Aorta (tissue), 5 donors: ENCODE measurements around the gene HCK. TPM values are rescaled to one million over a fixed set of nuclear protein-coding genes. Genes with fewer than 3 reads are reported as not detected.
A peak's percentile ranks its signal among the peaks of the same experiment; 100 is the strongest.

ENCODE experiments used
- ATAC-seq: fragments of 200-7000 bp; cut with Tn5 transposase; one replicate; pipeline ENCODE4 v1.9.1; 2022; ENCODE audit warnings: moderate library complexity; ENCODE audit not compliant: low FRiP score
- DNase-seq, 2 donors: peaks; one replicate each; pipeline ENCODE4 v3.0.0-alpha.2; 2020
- H3K27ac ChIP-seq, 2 donors: one replicate each; pipeline ENCODE4 v1.5.1; 2013; ENCODE audit warnings: low read length in 2 of 2, mild to moderate bottlenecking in 2 of 2, moderate library complexity in 2 of 2, control low read depth in 1 of 2, inconsistent platforms in 1 of 2, low read depth in 1 of 2
- H3K27me3 ChIP-seq, 2 donors: one replicate each; pipeline ENCODE4 v1.6.1; 2013; ENCODE audit warnings: control low read depth in 1 of 2, low read length in 1 of 2, mild to moderate bottlenecking in 1 of 2, moderate library complexity in 1 of 2; ENCODE audit not compliant: insufficient read depth in 2 of 2, control insufficient read depth in 1 of 2
- H3K36me3 ChIP-seq, 2 donors: one replicate each; pipeline ENCODE4 v1.6.1; 2013; ENCODE audit warnings: control low read depth in 1 of 2, low read length in 1 of 2, mild to moderate bottlenecking in 1 of 2; ENCODE audit not compliant: insufficient read depth in 2 of 2, control insufficient read depth in 1 of 2
- H3K4me1 ChIP-seq, 2 donors: one replicate each; pipeline ENCODE4 v1.6.1; 2013; ENCODE audit warnings: low read length in 2 of 2, control low read depth in 1 of 2, mild to moderate bottlenecking in 1 of 2, moderate library complexity in 1 of 2; ENCODE audit not compliant: insufficient read depth in 2 of 2, control insufficient read depth in 1 of 2
- H3K4me3 ChIP-seq, 2 donors: one replicate each; pipeline ENCODE4 v1.5.1; 2013; ENCODE audit warnings: low read length in 2 of 2, control low read depth in 1 of 2, mild to moderate bottlenecking in 1 of 2
- H3K9me3 ChIP-seq: one replicate; pipeline ENCODE4 v1.6.1; 2013; ENCODE audit warnings: mild to moderate bottlenecking, low read length; ENCODE audit not compliant: control insufficient read depth
- WGBS, 2 donors: extraction: QIAGEN DNeasy Blood & Tissue Kit; methylation state at CpG; one replicate each; pipeline ENCODE4 v1.1.7; 2013; 5-methylcytosine and 5-hydroxymethylcytosine counted together
- intact Hi-C, 2 donors: fragments of 100-400 bp; cut with DNase I; formaldehyde crosslinking; loops; one replicate each; pipeline versions ENCODE4 v1.14.2 to v1.15.0; 2022
- polyA plus RNA-seq, 2 donors: library from polyadenylated mRNA; stranded (reverse); fragments of 200-250 nt; gene quantifications; one replicate each; pipeline ENCODE4 v1.2.3, GENCODE V29; 2013
- total RNA-seq, 2 donors: library from RNA; stranded (reverse); fragmentation: NEBNext Ultra II Directional; extraction: Animal tissue kit (Norgen Biotek cat#: 25700); gene quantifications; one replicate each; pipeline ENCODE4 v1.2.1, GENCODE V29; 2021
- donor health status: healthy with polysubstance abuse.
- donor health status: Bipolar disorder and iron deficiency.
- donor health status: DM: no; HTN: no; CAD: no.
- donor health status: DM: no; HTN: no; CAD: no.
- donor health status: DM: yes; HTN: yes; CAD: no.

The HCK gene
- total and polyA plus RNA-seq, 4 donors: 4.0 to 28.6 (median 20.3) TPM

DNA sequence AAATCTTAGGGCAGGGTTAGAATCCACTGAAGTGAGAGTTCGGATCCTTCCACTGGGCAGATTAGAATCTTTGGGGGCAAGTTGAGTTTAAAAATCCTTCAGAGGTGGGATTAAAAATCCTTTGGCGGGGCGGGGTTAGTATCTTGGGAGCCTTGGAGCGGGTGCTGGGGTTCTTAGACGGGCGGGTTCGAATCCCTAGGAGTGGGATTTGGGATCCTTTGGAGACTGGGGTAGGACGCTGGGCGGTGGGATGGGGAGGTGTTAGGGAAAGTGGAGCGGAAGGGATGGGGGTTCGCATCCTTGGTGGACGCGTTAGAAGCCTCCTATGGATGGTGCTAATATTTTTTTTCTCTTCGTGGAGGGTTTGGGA is 337 bp upstream of the HCK start:
- DNase-seq: peak in 1 of 2 donors; percentile 61
- no peak overlapping the region for H3K27ac ChIP-seq
- intact Hi-C loops: no loop called here
- peaks cover 1% of the 10 kb centered on the region for H3K9me3 ChIP-seq
- no peak overlapping the region for H3K4me3 ChIP-seq
- no peaks in the 10 kb centered on the region for H3K36me3 ChIP-seq
- H3K4me1 ChIP-seq: no peaks in the 10 kb centered on the region
- H3K27me3 ChIP-seq: no peaks in the 10 kb centered on the region
- ATAC-seq: no peak
- 7 to 8% methylated on average over 13 to 14 of the region's 14 CpGs for WGBS, 2 donors

DNA sequence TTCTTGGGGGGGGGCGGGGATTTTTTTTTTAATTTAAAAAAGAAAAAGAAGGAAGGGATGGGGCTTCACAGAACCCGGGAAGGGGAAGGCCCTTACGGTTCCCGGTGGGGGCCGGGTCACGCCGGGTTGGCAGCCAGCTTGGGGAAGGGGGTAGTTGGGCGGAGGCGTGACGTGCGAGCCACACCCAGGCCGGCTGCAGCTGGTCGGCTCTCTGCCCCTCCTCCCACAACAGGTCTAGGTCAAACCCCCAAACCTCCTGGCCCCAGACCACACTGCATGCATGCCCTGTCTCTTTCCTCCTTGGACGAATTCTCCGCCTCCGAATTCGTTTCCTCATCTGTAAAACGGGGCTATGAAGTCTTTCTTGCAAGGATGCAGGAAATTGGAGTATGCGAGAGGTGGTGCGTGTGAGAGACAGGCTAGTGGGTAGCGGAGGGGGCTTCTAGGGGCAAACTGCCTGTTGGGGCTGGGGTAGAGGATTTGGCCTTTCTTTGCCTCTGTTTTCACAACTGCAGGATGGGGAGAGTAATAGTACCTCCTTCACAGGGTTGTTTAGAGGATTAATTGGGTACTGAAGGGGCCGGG is 828 bp downstream of the HCK start:
- H3K27me3 ChIP-seq: no peaks in the 10 kb centered on the region
- no peaks in the 10 kb centered on the region for H3K36me3 ChIP-seq
- intact Hi-C loops: no loop called here
- no peak overlapping the region for H3K4me3 ChIP-seq
- DNase-seq: peak; percentile 84 to 86
- H3K9me3 ChIP-seq: peaks cover 1% of the 10 kb centered on the region
- ATAC-seq: peak; percentile 60
- no peaks in the 10 kb centered on the region for H3K4me1 ChIP-seq
- WGBS, 2 donors: 15 to 18% methylated on average over 22 of the region's 22 CpGs
- no peak overlapping the region for H3K27ac ChIP-seq

DNA sequence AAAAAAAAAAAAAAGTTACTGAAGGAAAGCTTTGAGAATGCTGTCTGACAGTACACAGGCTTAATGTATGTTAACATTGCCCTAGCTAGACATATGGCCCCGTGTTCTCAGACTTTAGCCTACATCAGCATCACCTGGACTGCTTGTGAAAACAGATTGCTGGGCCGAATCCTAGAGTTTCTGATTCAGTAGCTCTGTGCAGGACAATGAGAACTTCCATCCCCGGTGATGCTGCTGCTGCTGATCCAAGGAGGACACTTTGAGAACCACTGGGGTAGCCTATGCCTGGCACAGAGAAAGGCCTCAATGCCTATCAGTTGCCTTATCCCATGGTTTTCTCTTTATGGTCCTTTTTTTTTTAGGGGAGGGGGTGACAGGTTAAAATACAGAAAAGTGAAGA is 1.6 kb downstream of the HCK start:
- intact Hi-C loops: no loop called here
- DNase-seq (no peak), ATAC-seq (no peak)
- Histone ChIP-seq H3K4me3 (no peak overlapping the region), H3K9me3 (peaks cover 1% of the 10 kb centered on the region), H3K4me1 (no peaks in the 10 kb centered on the region), H3K27ac (no peak overlapping the region), H3K36me3 (no peaks in the 10 kb centered on the region), H3K27me3 (no peaks in the 10 kb centered on the region)
- WGBS, 2 donors: 86 to 89% methylated on average over 3 of the region's 3 CpGs

DNA sequence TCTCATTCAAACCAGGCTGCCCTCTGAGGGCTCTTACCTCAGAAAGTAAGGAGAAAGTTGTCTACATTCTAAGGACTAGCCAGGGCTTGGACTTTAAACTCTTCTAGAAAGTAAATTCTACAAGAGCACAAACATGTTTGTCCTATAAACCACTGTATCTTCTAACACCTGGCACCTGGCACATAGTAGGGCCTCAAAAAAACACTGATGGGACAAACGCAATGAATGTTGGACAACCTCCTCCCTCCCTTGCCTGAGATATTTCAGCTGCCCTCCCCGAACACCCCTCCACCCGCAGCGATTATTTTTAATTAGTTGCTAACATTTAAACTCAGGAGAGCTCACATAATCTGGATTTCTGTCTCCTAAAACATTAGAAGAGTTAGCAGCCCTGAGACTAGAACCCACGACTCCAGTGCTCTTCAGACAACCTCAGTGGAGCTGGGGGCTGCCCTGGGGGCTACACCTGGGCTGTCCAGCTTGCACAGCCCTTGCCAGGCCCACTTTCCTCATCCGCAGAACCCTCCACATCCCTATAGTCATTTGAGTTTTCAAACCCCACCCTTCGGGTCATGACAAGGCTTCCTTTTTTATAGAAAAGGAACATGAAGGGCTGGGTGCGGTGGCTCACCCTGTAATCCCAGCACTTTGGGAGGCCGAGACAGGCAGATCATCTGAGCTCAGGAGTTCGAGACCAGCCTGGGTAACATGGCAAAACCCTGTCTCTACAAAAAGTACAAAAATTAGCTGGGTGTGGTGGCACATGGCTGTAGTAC is 4.9 kb downstream of the HCK start:
- no peaks in the 10 kb centered on the region for H3K4me1 ChIP-seq
- H3K27ac ChIP-seq: no peak overlapping the region
- peak in 1 of 2 donors; percentile 34 for DNase-seq
- 70 to 71% methylated on average over 10 of the region's 10 CpGs for WGBS, 2 donors
- no peaks in the 10 kb centered on the region for H3K27me3 ChIP-seq
- intact Hi-C loops: no loop called here
- no peak for ATAC-seq
- H3K36me3 ChIP-seq: no peaks in the 10 kb centered on the region
- no peak overlapping the region for H3K4me3 ChIP-seq
- H3K9me3 ChIP-seq: no peaks in the 10 kb centered on the region

DNA sequence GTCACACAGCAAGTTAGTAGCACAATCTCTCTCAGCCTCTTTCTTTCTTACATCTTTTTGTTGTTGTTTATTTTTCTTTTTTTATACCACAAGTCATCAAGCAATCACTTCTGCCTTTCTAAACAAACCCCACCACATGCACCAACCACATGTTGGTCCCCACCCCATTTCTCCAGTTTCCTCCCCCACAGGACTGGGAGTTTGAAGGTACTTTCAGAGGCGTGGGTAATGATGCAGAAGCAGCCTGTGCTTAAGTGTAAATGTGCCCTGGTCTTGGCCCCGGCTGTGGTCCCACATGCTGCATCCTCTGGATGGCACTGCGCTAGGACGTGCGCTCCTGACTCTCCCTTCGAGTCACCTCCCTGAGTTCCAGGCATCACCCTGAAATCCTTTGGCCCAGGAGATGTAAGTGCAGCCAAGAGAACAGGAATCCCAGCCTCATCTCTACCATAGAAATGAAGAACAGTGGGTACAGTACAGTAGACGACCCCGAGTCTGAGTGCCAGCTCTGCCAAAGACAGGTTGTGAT is 5.7 kb downstream of the HCK start:
- Histone ChIP-seq H3K27me3 (no peaks in the 10 kb centered on the region), H3K9me3 (no peaks in the 10 kb centered on the region), H3K4me3 (no peak overlapping the region), H3K4me1 (no peaks in the 10 kb centered on the region), H3K27ac (no peak overlapping the region), H3K36me3 (no peaks in the 10 kb centered on the region)
- no peak for ATAC-seq
- peak in 1 of 2 donors; percentile 55 for DNase-seq
- intact Hi-C loops: no loop called here
- WGBS, 2 donors: 68 to 70% methylated on average over 8 of the region's 8 CpGs

DNA sequence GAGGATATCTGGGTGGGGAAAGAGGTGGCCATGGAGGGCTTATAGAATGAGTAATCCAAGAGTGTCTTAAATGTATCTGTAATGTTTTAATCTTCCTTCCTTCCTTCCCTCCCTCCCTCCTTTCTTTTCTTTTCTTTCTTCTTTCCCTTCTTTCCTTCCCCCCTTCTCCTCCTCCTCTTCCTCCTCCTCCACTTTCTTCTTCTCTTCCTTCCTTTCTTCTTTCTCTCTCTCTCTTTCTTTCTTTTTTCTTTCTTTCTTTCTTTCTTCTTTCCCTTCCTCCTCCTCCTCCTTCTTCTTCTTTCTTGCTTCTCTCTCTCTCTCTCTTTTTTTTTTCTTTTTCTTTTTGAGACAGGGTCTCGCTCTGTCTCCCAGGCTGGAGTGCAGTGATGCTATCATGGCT is 7.1 kb downstream of the HCK start:
- ATAC-seq (no peak), DNase-seq (no peak)
- no peak overlapping the region for H3K27ac ChIP-seq
- no peaks in the 10 kb centered on the region for H3K4me1 ChIP-seq
- WGBS, 2 donors: 87 to 89% methylated on average over 1 of the region's 1 CpG
- no peak overlapping the region for H3K4me3 ChIP-seq
- H3K27me3 ChIP-seq: no peaks in the 10 kb centered on the region
- H3K9me3 ChIP-seq: no peaks in the 10 kb centered on the region
- no peaks in the 10 kb centered on the region for H3K36me3 ChIP-seq
- intact Hi-C loops: no loop called here

DNA sequence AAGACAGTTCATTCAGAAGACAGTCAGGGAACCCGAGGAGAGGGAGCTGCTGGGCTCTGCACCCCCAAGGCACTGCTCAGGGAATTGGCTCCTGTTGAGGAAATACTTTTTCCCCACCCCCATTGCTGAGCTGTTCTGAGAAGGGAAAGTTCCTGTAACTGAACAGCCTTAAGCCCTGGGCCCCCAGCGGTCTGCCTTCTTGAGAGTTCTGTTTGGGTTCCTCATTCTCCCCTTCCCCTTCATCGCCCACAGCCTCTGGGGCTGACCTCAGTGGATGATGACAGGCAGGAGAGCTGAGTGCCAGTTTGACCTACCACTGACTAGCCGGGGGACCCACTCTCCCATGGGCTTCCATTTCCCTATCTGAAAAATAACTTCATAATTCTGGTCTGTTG is 10.7 kb downstream of the HCK start:
- WGBS, 2 donors: 34 to 37% methylated on average over 4 of the region's 4 CpGs
- no peak overlapping the region for H3K4me3 ChIP-seq

DNA sequence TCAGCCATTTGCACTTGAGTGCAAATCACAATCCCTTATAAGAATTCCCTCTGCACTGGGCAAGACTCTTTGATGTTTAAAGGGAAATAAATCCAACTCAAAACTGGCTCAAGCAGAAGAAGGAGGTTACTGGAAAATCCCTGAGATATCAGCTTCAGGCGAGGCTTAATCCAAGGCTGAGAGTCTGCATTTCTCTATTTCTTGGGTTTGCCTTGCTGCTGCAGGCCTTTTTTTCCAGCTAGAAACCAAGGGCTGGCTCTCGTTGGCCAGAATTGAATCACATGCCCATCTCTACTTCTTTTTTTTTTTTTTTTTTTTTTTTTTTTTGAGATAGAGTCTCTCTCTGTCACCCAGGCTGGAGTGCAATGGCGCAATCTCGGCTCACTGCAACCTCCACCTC is 11.7 kb downstream of the HCK start:
- Histone ChIP-seq H3K27me3 (no peaks in the 10 kb centered on the region), H3K4me3 (no peak overlapping the region), H3K4me1 (no peaks in the 10 kb centered on the region), H3K27ac (no peak overlapping the region), H3K36me3 (no peaks in the 10 kb centered on the region), H3K9me3 (no peaks in the 10 kb centered on the region)
- ATAC-seq (no peak), DNase-seq (no peak)
- whole genome bisulfite sequencing, 2 donors: 66 to 68% methylated on average over 4 of the region's 4 CpGs
- intact Hi-C loops: no loop called here

More for the DNA sequence above, 10.7 kb downstream of the HCK start:
- ATAC-seq: peak; percentile 70
- intact Hi-C loops: no loop called here
- H3K9me3 ChIP-seq: no peaks in the 10 kb centered on the region
- H3K27ac ChIP-seq: no peak overlapping the region
- DNase-seq: peak; percentile 78 to 89
- H3K27me3 ChIP-seq: no peaks in the 10 kb centered on the region
- H3K36me3 ChIP-seq: no peaks in the 10 kb centered on the region
- H3K4me1 ChIP-seq: no peaks in the 10 kb centered on the region

DNA sequence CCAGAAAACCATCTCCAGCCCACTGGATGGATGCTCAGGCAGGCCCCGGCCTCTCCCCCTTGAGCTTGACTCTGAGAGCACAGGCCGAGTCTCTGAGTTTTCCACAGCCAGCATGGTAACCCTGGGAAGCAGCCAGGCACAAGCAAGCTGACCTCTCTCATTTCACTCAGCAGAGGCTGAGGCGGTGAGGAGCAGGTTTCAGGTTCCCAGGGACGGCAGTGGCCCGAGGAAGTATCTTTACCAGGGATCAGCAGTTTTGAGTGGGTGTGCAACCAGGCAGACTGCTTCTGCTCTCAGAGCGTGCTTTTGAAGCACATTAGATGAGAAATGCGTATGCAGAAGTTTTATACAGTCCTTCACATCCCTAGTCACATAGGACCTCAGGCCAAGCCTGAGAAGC is 12.6 kb downstream of the HCK start:
- H3K9me3 ChIP-seq: no peaks in the 10 kb centered on the region
- no peaks in the 10 kb centered on the region for H3K4me1 ChIP-seq
- no peaks in the 10 kb centered on the region for H3K27me3 ChIP-seq
- 58 to 68% methylated on average over 7 of the region's 7 CpGs for WGBS, 2 donors
- intact Hi-C loops: no loop called here
- no peak overlapping the region for H3K4me3 ChIP-seq
- ATAC-seq (no peak), DNase-seq (peak in 1 of 2 donors; percentile 56)
- no peak overlapping the region for H3K27ac ChIP-seq
- H3K36me3 ChIP-seq: no peaks in the 10 kb centered on the region
